ENCODE measurements around the gene SFRP5.

The SFRP5 gene

GRCh38 chr10:97733256-97733655, 38.5 kb downstream of the SFRP5 start:
- no peak for DNase-seq

GRCh38 chr10:97732052-97732359, 39.8 kb downstream of the SFRP5 start:
- DNase-seq: no peak

- peak; percentile 47 for DNase-seq
Observed at GRCh38 chr10:97731346-97732051, 40.3 kb downstream of the SFRP5 start.

- no peak for DNase-seq
Observed at GRCh38 chr10:97729014-97729413, 42.8 kb downstream of the SFRP5 start.

- DNase-seq: no peak
Observed at GRCh38 chr10:97726636-97727178, 45.1 kb downstream of the SFRP5 start.

GRCh38 chr10:97724341-97724941, 47.4 kb downstream of the SFRP5 start:
- DNase-seq: no peak

GRCh38 chr10:97723001-97723400, 48.8 kb downstream of the SFRP5 start:
- DNase-seq: no peak

- DNase-seq: no peak
Observed at GRCh38 chr10:97721871-97722780, 49.7 kb downstream of the SFRP5 start.

GRCh38 chr10:97719602-97720001, 52.2 kb downstream of the SFRP5 start:
- DNase-seq: no peak

GRCh38 chr10:97718659-97719142, 53.1 kb downstream of the SFRP5 start:
- no peak for DNase-seq

GRCh38 chr10:97718178-97718577, 53.6 kb downstream of the SFRP5 start:
- no peak for DNase-seq

- no peak for DNase-seq
Observed at GRCh38 chr10:97717627-97718026, 54.2 kb downstream of the SFRP5 start.

Data from activated T-cell treated with anti-CD3 and anti-CD28 coated beads for 4 hours (primary cell).